ENCODE results near the gene HBP1.

The HBP1 gene

DNA sequence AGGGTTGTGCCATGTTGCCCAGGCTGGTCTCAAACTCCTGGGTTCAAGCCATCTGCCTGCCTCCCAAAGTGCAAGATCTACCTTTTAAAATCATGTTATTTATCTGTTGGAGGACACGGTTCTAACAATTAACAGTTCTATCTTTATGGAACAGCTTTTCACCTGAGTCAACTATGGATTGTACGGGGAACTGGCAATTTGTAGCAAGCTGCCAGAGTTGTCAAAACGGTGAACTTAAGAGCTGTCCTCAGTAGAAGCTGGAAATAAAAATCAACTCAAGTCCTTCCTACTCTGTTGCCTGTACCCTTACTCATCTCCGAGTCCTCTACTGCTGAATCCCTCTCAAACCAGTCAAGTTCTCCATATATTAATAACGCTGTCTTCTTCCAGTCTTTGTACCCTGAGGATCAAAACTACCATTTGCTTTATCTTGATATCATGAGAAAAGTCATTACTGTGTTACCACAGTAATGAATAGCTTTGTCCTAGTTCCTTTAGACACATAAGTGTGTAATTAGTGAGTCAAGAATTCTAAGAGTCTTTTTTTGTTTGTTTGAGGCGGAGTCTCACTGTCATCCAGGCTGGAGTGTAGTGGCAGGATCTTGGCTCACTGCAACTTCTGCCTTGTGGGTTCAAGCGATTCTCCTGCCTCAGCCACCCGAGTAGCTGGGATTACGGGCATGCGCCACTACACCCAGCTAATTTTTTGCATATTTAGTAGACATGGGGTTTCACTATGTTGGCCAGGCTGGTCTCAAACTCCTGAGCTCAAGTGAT is 28.2 kb downstream of the HBP1 start:
- Histone ChIP-seq H3K9me3 (ENCODE audit: low read length) (no peaks in the 10 kb centered on the region), H3K9ac (ENCODE audit: low read length) (no peak overlapping the region), H3K4me3 (ENCODE audit: low read depth in 1 of 2, low read length in 2 of 2) (no peak overlapping the region), H3K4me1 (ENCODE audit: insufficient read depth, low read length) (no peaks in the 10 kb centered on the region), H3K27me3 (ENCODE audit: control insufficient read depth in 1 of 2, insufficient read depth in 2 of 2, low read length in 2 of 2) (no peaks in the 10 kb centered on the region), H3K27ac (ENCODE audit: low read depth, low read length) (no peak overlapping the region), H3K36me3 (ENCODE audit: insufficient read depth, low read length) (peaks cover 48% of the 10 kb centered on the region)

GRCh38 chr7:107201795-107202450 is 33.1 kb downstream of the HBP1 start:
- Histone ChIP-seq H3K9me3 (ENCODE audit: low read length) (no peaks in the 10 kb centered on the region), H3K36me3 (ENCODE audit: insufficient read depth, low read length) (peaks cover 38% of the 10 kb centered on the region), H3K27me3 (ENCODE audit: control insufficient read depth in 1 of 2, insufficient read depth in 2 of 2, low read length in 2 of 2) (no peaks in the 10 kb centered on the region), H3K27ac (ENCODE audit: low read depth, low read length) (no peak overlapping the region), H3K9ac (ENCODE audit: low read length) (no peak overlapping the region), H3K4me3 (ENCODE audit: low read depth in 1 of 2, low read length in 2 of 2) (no peak overlapping the region), H3K4me1 (ENCODE audit: insufficient read depth, low read length) (no peaks in the 10 kb centered on the region)

- H3K36me3 ChIP-seq (ENCODE audit: insufficient read depth, low read length) = peaks cover 33% of the 10 kb centered on the region
- no peak overlapping the region for H3K9ac ChIP-seq (ENCODE audit: low read length)
- H3K27ac ChIP-seq (ENCODE audit: low read depth, low read length) = no peak overlapping the region
Measured at GRCh38 chr7:107203607-107204006, 34.8 kb downstream of the HBP1 start.

GRCh38 chr7:107206136-107206535 is 37.3 kb downstream of the HBP1 start:
- H3K4me1 ChIP-seq (ENCODE audit: insufficient read depth, low read length) = no peaks in the 10 kb centered on the region
- no peaks in the 10 kb centered on the region for H3K9me3 ChIP-seq (ENCODE audit: low read length)
- no peak overlapping the region for H3K4me3 ChIP-seq (ENCODE audit: low read depth in 1 of 2, low read length in 2 of 2)
- peaks cover 38% of the 10 kb centered on the region for H3K36me3 ChIP-seq (ENCODE audit: insufficient read depth, low read length)
- H3K27ac ChIP-seq (ENCODE audit: low read depth, low read length) = no peak overlapping the region
- H3K27me3 ChIP-seq (ENCODE audit: control insufficient read depth in 1 of 2, insufficient read depth in 2 of 2, low read length in 2 of 2) = no peaks in the 10 kb centered on the region
- H3K9ac ChIP-seq (ENCODE audit: low read length) = no peak overlapping the region

More at GRCh38 chr7:107203607-107204006, 34.8 kb downstream of the HBP1 start:
- no peaks in the 10 kb centered on the region for H3K27me3 ChIP-seq (ENCODE audit: control insufficient read depth in 1 of 2, insufficient read depth in 2 of 2, low read length in 2 of 2)
- no peaks in the 10 kb centered on the region for H3K4me1 ChIP-seq (ENCODE audit: insufficient read depth, low read length)
- H3K9me3 ChIP-seq (ENCODE audit: low read length) = no peaks in the 10 kb centered on the region
- no peak overlapping the region for H3K4me3 ChIP-seq (ENCODE audit: low read depth in 1 of 2, low read length in 2 of 2)

DNA sequence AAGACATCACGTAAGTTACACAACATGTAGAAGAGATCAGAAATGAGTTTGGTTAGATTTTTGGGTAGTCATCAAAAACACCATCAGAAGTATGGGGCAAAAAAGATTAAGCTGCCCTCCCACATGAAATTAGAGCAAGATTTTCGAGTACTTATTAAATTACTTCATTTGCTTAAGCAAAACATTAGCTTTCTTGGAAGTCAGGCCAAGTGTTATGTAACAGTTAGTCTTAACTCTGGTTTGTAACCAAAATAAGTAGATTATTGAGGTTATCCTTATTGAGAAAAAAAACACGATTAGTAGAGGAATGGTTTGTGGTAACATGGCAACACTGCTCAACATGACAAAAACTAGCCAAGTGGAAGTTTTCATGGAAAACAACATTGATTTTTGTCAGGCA is 37.9 kb downstream of the HBP1 start:
- H3K4me3 ChIP-seq (ENCODE audit: low read depth in 1 of 2, low read length in 2 of 2) = no peak overlapping the region
- no peak overlapping the region for H3K9ac ChIP-seq (ENCODE audit: low read length)
- no peaks in the 10 kb centered on the region for H3K27me3 ChIP-seq (ENCODE audit: control insufficient read depth in 1 of 2, insufficient read depth in 2 of 2, low read length in 2 of 2)
- H3K27ac ChIP-seq (ENCODE audit: low read depth, low read length) = no peak overlapping the region
- H3K4me1 ChIP-seq (ENCODE audit: insufficient read depth, low read length) = no peaks in the 10 kb centered on the region
- H3K36me3 ChIP-seq (ENCODE audit: insufficient read depth, low read length) = peaks cover 37% of the 10 kb centered on the region
- H3K9me3 ChIP-seq (ENCODE audit: low read length) = no peaks in the 10 kb centered on the region

GRCh38 chr7:107207459-107207858 is 38.7 kb downstream of the HBP1 start:
- no peak overlapping the region for H3K4me3 ChIP-seq (ENCODE audit: low read depth in 1 of 2, low read length in 2 of 2)
- no peaks in the 10 kb centered on the region for H3K9me3 ChIP-seq (ENCODE audit: low read length)
- peaks cover 29% of the 10 kb centered on the region for H3K36me3 ChIP-seq (ENCODE audit: insufficient read depth, low read length)
- H3K27me3 ChIP-seq (ENCODE audit: control insufficient read depth in 1 of 2, insufficient read depth in 2 of 2, low read length in 2 of 2) = no peaks in the 10 kb centered on the region
- no peak overlapping the region for H3K27ac ChIP-seq (ENCODE audit: low read depth, low read length)
- no peak overlapping the region for H3K9ac ChIP-seq (ENCODE audit: low read length)
- H3K4me1 ChIP-seq (ENCODE audit: insufficient read depth, low read length) = no peaks in the 10 kb centered on the region

DNA sequence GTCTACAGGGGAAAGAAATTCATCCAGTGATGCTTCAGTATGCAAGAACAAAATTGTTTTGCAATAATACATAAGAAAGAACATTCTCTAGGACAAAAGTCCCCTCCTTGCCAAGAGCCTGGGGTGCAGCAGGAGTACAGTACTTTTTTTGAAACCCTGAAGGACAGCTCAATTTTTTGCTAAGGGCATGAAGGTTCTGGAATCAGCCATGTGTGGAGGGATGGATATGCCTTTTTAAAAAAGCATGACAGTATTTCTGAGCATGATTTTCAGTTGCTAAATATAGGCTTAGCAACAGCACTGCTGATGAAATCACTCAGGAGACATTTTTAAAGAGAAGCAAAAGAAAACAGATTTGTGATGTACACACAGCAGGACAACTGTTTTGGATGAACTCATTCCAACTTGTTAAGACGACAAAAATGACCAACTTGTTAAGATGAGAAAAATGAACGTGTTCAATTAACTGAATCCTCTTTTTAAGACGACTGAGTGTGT is 39.3 kb downstream of the HBP1 start:
- Histone ChIP-seq H3K27ac (ENCODE audit: low read depth, low read length) (no peak overlapping the region), H3K9ac (ENCODE audit: low read length) (no peak overlapping the region), H3K4me1 (ENCODE audit: insufficient read depth, low read length) (no peaks in the 10 kb centered on the region), H3K36me3 (ENCODE audit: insufficient read depth, low read length) (peaks cover 29% of the 10 kb centered on the region), H3K4me3 (ENCODE audit: low read depth in 1 of 2, low read length in 2 of 2) (no peak overlapping the region), H3K9me3 (ENCODE audit: low read length) (no peaks in the 10 kb centered on the region), H3K27me3 (ENCODE audit: control insufficient read depth in 1 of 2, insufficient read depth in 2 of 2, low read length in 2 of 2) (no peaks in the 10 kb centered on the region)

DNA sequence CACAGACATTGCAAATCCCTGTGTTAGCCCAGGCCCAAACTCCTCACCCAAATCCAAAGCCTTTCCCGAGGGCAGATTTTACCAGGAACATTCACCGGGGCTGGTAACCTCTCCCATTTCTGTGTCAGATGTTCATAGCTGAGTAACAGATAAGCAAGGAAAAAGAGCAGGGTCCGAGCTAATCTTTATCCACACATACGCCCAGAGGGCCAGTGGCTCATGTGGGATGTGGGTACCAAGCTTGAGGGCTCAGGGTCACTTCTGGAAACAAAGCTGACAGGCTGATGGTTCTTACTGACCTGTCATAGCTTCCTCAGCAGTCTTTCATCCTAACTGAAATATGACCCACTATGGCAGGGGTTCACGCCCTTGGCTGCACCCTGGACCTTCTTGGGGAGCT is 39.8 kb downstream of the HBP1 start:
- no peak overlapping the region for H3K27ac ChIP-seq (ENCODE audit: low read depth, low read length)
- H3K27me3 ChIP-seq (ENCODE audit: control insufficient read depth in 1 of 2, insufficient read depth in 2 of 2, low read length in 2 of 2) = no peaks in the 10 kb centered on the region
- no peak overlapping the region for H3K9ac ChIP-seq (ENCODE audit: low read length)
- H3K9me3 ChIP-seq (ENCODE audit: low read length) = no peaks in the 10 kb centered on the region
- peaks cover 29% of the 10 kb centered on the region for H3K36me3 ChIP-seq (ENCODE audit: insufficient read depth, low read length)
- H3K4me1 ChIP-seq (ENCODE audit: insufficient read depth, low read length) = no peaks in the 10 kb centered on the region
- H3K4me3 ChIP-seq (ENCODE audit: low read depth in 1 of 2, low read length in 2 of 2) = no peak overlapping the region

DNA sequence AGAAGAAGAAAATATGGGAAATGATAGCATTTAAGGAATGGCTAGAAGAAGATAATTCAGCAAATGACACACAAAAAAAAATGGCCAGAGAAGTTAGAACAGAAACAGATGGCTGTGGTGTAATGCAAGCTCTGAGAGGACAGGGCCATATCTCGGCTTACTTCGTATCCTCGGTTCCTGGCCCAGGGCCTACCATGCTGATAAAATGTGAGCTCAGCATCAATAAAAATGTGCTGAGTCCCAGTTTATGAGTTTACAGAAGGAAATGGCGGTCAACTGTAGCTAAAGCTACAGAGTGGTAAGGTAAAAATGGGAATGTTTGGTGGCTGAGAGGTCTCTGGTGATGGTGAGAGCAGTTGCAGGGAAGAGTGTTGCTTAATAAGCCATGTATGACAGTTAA is 40.8 kb downstream of the HBP1 start:
- no peaks in the 10 kb centered on the region for H3K27me3 ChIP-seq (ENCODE audit: control insufficient read depth in 1 of 2, insufficient read depth in 2 of 2, low read length in 2 of 2)
- H3K9me3 ChIP-seq (ENCODE audit: low read length) = no peaks in the 10 kb centered on the region
- H3K27ac ChIP-seq (ENCODE audit: low read depth, low read length) = no peak overlapping the region
- H3K4me1 ChIP-seq (ENCODE audit: insufficient read depth, low read length) = no peaks in the 10 kb centered on the region
- no peak overlapping the region for H3K4me3 ChIP-seq (ENCODE audit: low read depth in 1 of 2, low read length in 2 of 2)
- peaks cover 21% of the 10 kb centered on the region for H3K36me3 ChIP-seq (ENCODE audit: insufficient read depth, low read length)
- no peak overlapping the region for H3K9ac ChIP-seq (ENCODE audit: low read length)

GRCh38 chr7:107210400-107210799 is 41.6 kb downstream of the HBP1 start:
- Histone ChIP-seq H3K27me3 (ENCODE audit: control insufficient read depth in 1 of 2, insufficient read depth in 2 of 2, low read length in 2 of 2) (no peaks in the 10 kb centered on the region), H3K4me1 (ENCODE audit: insufficient read depth, low read length) (no peaks in the 10 kb centered on the region), H3K4me3 (ENCODE audit: low read depth in 1 of 2, low read length in 2 of 2) (no peak overlapping the region), H3K9ac (ENCODE audit: low read length) (no peak overlapping the region), H3K27ac (ENCODE audit: low read depth, low read length) (no peak overlapping the region), H3K9me3 (ENCODE audit: low read length) (no peaks in the 10 kb centered on the region), H3K36me3 (ENCODE audit: insufficient read depth, low read length) (peaks cover 21% of the 10 kb centered on the region)

- no peak overlapping the region for H3K9ac ChIP-seq (ENCODE audit: low read length)
- H3K4me1 ChIP-seq (ENCODE audit: insufficient read depth, low read length) = no peaks in the 10 kb centered on the region
- no peak overlapping the region for H3K27ac ChIP-seq (ENCODE audit: low read depth, low read length)
- no peaks in the 10 kb centered on the region for H3K9me3 ChIP-seq (ENCODE audit: low read length)
- peaks cover 21% of the 10 kb centered on the region for H3K36me3 ChIP-seq (ENCODE audit: insufficient read depth, low read length)
- H3K4me3 ChIP-seq (ENCODE audit: low read depth in 1 of 2, low read length in 2 of 2) = no peak overlapping the region
- H3K27me3 ChIP-seq (ENCODE audit: control insufficient read depth in 1 of 2, insufficient read depth in 2 of 2, low read length in 2 of 2) = no peaks in the 10 kb centered on the region
Measured at GRCh38 chr7:107212725-107213124, 43.9 kb downstream of the HBP1 start.

Data from muscle layer of colon (tissue), 2 donors.